Colon (tissue), 2 donors: Measurements from ENCODE around the gene KRT86.
"Not testable (repeated sequence)": the region's sequence is repeated elsewhere in the genome, so short reads cannot be mapped to it uniquely, and the experiment has no call there.

Source experiments
- FAIRE-seq: peaks from 2 replicates; lab custom pipeline; 2012; peaks lifted over from hg19 to GRCh38; lab: Jason Lieb, UNC
- donor health status: control.
- donor health status: control.

Gene KRT86

DNA sequence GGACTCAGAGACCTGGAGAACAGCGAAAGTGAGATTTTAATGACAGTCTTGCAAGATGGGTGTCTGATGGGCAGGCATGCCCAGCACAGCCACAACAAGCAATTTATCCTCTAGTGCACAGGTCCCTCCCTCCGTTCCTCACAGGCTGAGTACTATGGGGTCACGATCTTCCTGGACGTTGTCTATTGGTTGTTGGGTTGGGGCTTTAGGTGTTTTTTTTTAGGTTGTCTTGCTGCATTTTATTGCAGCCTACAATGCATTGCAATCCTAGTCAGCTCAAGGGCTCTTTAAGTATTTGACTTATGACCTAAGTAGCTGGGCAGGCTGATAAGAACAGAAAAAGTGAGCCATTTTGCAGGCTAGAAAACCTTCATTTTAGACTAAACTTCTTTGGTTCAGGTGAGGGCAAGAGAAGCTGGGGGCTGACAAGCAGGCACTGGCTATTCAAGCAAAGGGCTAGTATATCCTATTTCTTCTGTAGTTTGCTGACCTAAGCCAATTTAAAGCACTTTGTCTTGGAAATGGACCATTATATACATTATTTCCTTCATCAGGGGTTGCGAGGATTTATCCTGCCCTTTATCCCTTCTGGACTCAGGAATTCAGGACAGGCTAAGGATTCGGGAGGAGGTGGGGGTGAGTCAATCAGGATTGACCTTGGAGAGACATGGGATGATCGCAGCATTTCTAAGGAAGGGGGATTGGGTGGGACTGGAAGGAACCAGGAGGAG, 35.4 kb upstream of the KRT86 start:
- no peak for FAIRE-seq

DNA sequence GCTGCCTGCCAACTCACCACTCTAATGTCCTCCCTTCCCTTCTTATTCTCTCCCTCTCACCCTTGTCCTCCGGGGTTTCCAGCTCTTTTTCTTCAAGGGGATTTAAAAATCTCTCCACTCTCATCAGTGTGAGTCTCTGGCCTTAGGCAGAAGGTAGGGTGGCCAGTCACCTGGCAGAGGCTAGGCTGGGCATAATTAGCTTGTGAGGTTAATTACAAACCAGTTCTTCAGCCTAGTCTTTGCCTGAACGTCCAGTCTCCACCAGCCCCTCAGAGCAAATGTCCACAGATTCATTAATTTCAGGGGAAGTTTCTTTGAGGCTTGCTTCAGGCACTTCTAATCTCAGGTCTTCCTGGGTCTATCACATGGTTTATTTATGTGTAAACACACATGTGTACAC, 34.7 kb upstream of the KRT86 start:
- no peak for FAIRE-seq

DNA sequence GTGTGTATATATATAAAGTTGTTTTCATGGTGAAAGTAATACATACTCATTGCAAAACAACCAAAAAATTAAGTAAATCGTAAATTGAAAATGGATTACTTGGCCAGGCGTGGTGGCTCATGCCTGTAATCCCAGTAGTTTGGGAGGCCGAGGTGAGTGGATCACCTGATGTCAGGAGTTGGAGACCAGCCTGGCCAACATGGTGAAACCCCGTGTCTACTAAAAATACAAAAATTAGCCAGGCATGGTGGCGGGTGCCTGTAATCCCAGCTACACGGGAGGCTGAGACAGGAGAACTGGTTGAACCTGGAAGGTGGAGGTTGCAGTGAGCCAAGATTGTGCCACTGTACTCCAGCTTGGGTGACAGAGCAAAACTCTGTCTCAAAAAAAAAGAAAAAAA, 34.2 kb upstream of the KRT86 start:
- FAIRE-seq: not testable (repeated sequence)

DNA sequence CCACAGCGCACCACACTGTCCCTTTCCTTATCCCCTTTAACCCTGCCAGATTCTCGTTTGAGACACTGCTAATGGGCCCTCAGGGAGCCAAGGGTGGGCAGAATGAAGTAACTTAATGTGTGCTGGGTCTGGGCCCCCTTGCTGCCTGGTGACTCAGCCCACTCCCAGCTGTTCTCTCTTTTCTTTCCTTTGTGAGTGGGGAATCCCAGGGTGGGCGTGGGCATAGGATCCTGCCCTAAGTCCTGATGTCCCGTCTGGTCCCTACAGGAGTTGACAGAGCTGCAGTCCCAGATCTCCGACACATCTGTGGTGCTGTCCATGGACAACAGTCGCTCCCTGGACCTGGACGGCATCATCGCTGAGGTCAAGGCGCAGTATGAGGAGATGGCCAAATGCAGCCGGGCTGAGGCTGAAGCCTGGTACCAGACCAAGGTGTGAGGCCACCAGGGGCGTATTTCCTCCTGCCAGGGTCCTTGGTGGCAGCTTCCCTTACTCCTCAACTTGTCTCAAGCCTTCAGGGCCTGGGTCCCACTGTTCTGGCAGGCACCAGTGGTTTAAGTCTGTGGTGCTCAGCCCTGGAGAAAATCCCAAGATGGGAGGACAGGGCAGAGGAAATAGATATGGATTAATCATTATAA, 33.1 kb upstream of the KRT86 start:
- no peak for FAIRE-seq

DNA sequence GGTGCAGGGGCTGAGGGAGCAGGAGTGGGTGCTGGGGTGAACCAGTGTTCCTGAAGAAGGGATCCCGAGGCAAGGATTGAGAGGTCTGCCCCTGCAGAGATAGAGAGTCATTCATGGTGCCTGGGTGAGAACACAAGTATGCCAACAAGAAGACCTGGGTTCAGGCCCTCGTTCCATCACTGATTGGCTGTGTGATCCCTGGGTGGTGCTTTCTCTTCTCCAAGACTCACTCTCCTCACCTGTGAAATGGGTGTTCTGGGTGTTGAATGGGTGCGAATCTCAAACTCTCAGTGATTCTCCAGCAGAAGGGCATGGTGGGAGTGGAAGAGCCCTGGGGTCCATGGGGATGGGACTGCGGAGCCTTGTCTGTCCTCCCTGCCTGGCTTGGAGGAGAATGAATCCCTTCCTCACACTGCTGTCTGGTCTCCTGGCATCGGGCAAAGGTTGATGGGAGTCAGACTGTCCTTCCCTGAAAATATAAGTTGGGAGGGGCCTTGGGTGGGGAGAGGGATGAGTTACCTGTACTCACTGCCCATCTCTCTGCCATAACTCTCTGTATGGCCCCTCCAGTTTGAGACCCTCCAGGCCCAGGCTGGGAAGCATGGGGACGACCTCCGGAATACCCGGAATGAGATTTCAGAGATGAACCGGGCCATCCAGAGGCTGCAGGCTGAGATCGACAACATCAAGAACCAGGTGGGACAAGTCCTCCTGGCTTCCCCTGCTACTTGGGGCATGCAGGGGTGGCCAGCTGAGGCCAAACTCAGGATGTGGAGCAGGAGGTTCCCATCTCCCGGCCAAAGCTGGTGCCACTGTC, 31.8 kb upstream of the KRT86 start:
- FAIRE-seq: no peak

DNA sequence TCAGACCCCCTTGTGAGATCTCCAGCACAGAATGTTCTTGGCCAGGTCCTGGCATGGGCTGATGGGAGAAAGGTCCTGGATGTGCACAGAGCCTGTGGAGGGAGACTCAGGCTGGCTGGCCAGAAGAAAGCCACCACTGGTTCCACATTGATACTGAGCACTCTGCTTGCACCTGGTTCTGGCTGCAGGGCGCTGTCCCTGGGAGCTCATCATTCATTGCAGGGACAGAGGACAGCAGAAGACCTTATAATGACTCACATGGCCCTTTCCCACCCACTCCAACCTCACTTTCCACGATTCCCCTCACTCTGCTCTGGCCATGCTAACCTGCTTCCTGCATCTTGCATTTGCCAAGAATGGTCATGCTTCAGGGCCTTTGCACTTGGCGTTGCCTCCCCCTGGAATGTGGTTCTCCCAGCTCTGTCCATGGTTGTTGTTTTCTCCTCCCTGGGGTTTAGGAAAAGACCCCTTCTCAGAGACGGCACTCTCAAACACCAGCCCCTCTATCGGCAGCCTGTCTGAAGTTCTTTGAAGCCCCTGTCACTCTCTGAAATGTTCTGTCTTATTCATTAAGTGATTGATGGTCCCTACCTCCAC, 31.1 kb upstream of the KRT86 start:
- no peak for FAIRE-seq

DNA sequence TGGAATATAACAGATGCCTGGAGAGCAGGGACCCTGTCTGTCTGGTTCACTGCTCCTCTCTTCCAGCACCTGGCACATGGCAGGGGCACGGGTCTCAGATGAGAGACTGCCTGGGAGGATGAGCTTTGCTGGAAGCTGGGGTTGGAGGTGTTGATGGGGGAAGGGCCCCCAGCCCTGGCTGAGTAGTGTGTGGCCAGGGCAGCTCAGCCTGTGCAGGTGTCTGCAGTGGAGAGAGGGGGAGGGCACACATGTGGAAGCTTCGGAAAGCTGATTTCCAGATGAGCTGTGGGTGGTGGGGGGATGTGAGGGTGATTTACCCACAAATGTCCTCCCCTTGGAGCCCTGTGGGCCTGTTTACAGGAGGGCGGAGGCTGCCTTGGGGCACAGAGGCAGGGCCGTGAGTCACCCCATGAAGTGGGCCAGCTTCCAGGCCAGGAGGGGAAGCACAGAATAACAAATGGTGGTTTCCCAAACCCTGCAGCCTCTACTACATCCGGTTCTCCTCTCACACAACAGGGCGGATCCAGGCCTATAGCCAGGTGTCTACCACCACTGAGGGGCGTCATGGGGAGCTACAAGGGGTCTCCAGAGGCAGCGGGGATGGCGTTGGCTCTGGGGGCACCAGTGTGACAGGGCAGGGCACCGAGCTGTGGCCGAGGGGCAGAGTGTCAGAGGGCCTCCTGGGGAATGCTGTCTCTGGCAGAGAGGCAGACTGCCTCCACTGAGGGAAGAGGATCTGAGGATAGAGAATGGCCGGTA, 30.4 kb upstream of the KRT86 start:
- no peak for FAIRE-seq

DNA sequence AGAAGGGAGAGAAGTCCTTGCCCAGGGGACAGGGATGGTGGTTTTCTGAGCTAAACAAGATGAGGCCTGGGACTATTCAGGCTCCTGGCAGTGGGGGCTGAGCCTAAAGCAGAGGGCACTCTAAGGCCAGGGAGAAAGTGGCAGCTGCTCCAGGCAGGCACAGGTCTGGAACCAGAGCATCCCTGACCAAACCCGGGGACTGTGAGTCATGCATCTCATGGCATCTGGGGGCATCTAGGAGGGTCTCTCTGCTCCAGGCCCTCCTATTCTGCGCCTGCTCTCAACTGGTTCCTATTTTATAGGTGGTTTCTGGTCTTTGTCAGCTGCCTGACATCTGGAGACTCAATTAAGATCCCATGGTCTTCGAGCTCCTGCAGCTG, 29.8 kb upstream of the KRT86 start:
- no peak for FAIRE-seq

DNA sequence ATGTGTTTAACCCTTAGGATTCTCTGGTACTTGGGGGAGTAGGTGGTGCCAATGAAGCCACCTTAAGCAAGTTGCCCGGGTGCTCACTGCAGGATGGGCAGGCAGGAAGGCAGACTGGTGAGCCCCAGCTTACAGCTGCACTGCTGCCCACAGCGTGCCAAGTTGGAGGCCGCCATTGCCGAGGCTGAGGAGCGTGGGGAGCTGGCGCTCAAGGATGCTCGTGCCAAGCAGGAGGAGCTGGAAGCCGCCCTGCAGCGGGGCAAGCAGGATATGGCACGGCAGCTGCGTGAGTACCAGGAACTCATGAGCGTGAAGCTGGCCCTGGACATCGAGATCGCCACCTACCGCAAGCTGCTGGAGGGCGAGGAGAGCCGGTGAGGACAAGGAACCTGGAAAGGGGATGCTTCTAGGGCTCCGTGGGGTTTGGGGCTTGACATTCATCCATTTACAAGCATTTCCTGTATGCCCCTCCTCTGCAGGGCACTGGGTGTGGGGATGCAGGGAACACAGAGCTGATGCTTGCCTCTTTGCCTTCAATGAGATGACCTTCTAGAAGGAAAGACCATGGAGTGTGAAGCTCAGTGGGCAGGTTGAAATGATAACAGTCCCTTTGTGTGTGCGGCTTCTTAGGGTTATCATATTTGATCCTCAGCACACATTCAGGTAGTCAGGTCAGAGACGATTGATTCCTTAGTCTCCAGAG, 29.0 kb upstream of the KRT86 start:
- FAIRE-seq: no peak

DNA sequence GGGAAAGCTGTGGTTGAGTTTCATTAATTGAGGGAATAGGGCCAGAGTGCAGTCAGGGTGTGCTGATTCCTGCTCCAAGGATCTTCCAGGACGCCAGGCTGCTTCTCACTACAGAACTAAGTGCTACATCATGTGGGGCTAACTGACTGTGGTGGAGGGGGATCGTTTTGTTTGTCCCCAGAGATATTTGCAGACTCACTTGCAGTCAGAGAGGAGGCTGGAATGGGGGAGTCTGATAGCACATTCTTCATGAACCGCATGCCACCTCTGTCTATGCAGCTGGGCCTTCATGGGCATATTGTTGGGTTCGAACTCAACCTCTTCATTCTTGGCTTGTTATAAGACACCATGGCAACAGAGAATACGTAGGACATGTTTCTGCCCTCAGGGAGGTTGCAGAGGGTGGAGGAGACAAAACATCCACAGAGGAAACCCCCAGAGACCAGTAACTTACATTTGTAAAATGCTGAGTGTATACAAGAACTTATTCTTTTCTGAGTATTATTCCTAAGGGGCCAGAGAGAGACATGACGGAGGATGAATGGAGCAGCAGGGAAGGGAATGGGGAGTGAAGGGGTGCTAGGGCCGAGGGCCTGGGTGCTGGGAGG, 28.4 kb upstream of the KRT86 start:
- no peak for FAIRE-seq

DNA sequence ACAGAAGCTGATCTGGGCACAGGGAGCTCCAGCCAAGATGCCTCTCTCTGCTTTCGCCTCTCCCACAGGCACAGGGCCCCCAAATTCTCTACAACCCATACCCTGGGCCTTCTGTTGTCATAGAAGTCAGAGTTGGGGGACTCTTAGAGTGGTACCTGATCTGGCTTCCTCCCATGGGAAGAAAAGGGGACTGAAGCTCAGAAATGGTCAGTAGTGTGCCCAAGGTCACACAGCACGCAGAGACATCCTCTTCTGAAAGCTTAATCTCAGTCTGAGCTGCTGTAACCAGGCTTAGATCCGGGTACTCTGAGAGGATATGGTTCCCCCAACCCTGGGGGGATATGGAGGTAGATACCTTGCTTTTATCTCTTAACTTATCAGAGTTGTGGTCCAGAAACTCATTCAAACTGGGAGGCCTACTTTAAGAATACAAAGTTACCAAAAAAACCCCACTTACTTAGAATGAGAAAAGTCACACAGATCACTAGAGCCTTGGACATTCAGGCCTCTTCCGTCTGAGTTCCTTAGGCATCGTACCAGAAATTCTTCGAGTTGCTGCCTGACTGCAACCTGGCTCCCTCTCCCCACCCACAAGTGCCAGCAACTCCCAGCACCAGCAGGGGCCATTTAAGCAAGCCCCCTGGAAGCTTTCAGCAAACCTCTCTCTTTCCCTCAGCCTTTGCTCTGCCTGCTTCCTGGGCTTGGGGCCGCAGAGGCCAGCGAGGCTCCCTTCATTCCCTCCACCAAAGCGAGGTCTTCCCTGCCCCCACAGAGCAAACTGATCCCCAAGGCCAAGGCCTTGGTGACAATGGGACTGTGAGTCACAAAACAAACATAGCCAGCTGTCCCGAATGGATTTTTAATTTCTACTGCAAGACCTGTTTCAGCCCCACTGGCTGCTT, 27.5 kb upstream of the KRT86 start:
- no peak for FAIRE-seq

DNA sequence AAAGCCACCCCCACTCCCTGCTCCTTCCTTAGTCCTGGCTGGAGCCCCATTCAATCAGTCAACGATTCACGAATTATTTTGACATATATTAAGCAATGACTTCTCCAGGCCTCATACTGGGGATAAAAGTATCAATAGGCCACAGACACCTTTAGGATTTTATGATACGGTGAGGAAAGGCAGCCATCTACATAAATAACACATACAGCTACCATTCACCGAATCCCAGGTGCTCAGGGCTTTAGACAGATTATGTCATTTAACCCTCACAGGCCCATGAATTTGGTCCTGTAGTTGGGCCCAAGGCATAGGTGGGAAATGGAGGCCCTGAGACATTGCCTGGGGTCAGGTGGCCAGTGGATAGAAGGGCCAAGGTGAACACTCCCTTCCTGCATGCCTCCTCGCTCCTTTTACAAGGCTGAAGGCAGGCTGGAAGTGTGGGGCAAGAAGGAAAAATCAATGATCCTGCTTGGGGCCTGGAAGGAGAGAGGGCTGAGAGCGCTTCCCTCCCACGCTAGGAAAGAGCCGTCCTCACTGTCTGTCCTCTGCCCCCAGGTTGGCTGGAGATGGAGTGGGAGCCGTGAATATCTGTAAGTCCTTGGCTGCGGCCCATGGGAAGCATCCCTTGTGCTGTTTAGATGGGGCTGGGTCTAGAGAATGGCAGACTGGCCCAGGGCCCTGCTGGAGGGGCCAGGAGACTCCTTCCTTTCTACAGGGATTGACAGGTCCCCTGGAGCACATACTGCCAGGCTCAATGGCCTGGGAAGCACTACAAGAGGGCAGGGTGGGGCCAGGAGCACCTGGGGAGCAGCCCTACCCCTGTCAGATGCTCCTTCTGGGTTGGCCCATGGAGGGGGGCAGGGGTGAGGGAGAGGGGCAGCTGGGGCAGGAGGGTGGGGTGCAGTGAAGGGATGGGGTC, 26.6 kb upstream of the KRT86 start:
- FAIRE-seq: no peak

DNA sequence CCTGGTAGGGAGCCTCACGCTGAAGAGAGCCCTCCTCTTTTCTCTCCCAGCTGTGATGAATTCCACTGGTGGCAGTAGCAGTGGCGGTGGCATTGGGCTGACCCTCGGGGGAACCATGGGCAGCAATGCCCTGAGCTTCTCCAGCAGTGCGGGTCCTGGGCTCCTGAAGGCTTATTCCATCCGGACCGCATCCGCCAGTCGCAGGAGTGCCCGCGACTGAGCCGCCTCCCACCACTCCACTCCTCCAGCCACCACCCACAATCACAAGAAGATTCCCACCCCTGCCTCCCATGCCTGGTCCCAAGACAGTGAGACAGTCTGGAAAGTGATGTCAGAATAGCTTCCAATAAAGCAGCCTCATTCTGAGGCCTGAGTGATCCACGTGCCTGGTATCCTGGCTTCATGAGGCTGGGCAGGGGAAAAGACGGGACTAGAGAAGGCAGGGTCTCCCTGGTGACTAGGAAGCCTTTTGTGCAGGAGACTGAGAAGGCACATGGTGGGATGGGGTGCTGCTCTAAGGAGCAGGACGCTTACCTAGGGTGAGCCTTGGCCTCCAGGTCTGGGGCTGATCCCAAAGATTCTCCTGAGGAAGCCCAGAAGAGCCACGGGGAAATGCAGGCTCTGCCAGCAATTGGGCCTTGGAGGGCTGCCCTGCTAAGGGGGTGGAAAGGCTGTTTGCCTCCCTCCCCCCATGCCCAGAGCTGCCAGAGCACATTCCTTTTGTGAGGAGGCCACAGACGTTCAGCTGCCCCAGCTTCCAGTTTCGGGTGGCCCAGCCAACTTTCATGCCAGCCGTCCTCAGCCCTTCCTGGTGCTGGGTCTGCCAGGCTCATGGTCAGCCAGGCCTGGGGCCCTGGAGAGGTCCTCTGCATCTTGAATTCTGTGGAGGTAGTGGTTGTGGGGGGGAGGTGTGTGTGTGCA, 25.6 kb upstream of the KRT86 start:
- no peak for FAIRE-seq

DNA sequence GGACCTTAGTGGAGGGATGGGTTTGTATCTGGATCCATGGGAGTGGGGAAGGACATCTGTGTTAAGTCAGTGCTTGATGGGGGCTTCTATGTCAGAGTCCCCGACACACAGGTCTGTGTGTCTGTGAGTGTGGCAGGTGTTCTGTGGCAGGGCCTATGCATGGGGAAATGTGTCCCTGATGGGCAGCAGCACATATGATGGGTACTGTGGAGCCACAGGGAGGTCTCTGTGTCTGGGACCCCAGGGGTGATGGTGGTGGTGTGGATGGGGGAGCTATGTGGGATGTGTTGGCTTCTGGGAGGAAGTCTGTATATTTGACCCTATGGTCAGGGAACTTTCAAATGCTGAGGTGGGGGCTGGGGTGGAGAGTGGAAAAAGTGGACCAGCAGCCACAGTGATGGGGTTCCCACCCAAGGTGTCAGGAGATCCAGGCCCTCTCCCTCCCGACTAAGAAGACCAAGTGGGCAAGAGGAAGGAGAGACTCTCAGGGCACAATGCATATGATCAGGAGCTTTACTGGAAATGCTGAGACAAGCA, 24.9 kb upstream of the KRT86 start:
- FAIRE-seq: no peak

DNA sequence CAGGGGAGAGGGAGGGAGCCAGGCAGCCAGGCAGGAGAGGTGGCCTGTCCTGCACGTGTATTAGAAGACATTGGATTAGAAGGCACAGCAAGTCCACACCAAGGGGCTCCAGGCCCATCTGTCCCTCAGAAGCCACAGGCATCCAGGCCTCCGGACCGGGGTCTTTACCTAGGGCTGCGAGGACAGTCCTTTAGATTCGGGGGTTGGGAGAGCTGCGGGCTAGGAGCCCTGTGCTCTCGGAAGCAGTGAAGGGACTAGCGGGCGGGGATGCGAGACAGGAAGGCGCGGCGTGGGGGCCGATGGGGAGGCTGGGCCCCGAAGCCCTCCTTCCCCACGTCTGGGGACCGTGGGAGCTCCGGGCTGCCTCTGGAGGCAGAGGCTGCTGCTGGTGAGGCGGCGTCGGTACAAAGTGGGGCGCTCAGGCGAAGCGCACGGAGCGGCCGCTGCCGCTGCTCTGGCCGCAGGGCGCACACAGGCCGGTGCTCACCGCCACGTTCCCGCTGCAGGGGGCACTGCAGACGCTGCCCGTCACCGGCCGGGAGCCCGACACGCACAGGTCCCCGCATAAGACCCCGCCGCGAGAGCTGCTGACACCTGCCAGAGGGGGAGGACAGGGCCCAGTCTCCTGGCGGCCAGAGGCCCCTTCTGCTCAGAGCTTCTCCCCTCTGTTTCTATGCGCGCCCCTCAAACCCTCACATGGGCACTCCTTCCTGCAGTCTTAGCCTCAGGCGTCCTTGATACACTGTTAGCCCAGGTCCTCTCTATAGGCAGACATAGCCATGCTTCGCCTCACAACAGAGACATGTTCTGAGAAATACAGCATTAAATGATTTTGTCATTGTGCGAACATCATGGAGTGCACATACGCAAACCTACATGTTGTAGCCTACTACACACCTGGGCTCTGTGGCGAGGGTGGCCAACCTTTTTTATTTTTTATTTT, 24.1 kb upstream of the KRT86 start:
- no peak for FAIRE-seq

DNA sequence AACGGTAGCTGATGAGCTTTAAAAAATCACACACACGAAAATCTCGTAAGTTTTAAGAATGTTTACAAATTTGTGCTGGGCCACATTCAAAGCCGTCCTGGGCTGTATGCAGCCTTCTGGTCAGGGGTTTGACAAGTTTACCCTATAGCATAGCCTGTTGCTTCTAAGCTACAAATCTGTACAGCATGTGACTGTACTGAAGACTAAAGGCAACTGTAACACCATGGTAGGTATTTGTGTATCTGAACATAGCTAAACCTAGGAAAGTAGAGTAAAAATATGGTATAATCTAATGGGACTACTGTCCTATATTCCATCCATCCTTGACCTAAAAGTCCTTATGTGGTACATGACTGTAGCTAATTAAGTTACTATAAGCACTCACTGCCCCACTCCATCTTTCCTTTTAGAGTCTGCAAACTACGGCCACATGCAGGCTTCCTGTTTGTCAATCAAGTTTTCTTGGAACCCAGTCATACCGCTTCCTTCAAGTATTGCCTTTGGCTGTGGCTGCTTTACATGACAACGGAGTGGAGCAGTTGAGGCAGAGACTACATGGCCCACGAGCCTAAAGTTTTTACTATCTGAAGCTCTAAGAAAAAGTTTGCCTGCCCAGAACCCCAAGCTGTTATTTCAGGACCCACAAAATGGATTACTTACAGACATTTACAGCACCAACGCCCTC, 22.9 kb upstream of the KRT86 start:
- FAIRE-seq: no peak
